Measurements from ENCODE around the gene IL13RA1.
A peak's percentile ranks its signal among the peaks of the same experiment; 100 is the strongest.
"Not testable (repeated sequence)": the region's sequence is repeated elsewhere in the genome, so short reads cannot be mapped to it uniquely, and the experiment has no call there.

The IL13RA1 gene

DNA sequence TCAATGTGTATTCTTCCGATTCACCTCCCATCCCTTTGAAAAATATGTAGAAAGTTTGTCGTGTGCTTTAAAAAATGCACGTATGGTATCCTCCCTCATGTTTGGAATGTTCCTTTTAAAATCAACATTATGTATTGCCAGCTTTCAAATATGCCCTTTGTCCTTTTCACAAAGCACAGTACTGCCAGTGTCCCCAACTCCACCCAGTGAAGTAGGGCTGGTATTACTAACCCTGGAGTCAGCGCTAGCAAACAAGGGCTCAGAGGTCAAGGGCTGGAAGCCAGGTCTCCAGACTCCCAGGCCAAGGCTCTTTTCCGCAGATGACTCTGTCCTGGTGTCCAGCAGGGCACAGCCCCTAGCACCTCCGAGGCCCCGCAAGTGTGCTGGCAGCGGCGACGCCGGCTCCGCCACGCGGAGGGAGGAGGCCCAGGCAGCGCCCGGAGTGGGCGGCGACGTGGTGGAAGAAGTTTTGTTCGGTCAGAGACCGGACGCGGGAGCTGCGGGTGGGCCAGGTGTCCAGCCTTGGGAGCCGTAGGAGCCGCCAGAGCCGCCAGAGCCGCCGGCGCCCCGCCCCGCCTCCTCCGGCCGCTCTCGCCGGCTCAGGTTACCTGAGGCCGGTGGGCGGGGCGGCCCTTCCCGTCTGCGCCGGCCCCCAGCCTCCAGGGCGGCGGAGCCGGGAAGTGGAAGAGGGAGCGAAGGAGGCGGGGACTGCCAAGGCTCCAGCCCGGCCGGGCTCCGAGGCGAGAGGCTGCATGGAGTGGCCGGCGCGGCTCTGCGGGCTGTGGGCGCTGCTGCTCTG lies at the start of gene IL13RA1:
TSS of gene IL13RA1 (plus strand) at position 720 of the 799 bp plus-strand sequence. CDS start at position 753, 33 bp downstream.
- DNase-seq: peak in 5 of 14 donors; percentile 3 to 61 (median 16)

DNA sequence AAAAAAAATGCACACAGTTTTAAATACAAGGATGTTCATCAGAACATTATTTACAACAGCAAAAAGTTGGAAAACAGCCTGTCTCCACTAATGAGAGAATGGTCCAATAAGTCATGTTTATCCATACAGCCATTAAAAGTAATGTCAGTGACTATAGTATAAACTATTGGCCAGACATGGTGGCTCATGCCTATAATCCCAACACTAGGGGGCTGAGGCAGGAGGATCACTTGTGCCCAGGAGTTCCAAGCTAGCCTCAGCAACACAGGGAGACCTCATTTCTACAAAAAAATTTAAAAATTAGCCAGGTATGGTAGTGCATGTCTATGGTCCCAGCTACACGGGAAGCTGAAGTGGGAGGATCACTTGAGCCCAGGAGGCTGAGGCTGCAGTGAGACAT lies 48.1 kb upstream of the IL13RA1 start:
- no peak for DNase-seq

DNA sequence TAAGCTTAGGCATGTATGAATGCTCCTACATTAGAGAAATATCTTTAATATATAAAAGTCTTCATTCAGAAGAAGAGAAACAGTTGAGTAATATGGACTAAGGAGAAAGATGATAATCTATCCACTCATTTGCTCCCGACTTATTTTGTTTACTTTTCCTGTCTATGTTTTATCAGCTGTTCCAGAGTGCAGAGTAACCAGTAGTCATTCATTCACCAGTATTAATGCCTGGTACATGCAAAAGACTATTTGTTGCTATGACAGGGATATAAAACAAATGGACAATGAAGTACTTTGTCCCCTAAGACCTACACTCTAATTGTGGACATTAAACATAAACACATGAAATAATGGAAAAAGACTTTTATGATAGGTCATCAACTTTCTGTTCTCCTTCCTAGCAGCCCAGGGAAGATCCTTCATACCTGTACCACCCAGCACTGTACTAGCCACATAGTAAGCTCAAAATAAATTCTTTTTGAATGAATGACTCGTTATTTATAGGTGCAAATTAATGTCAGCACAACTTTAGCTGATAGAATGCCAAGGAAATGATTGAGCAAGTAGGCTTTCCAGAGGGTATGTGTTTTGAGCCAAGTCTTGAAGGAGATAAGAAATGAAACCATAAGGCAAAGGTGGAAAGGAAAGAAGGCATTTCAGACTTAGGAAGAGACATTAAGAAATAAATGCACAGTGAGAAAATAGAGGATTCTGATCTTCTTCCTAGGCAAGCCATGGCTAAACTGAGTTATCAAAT lies 45.0 kb upstream of the IL13RA1 start:
- DNase-seq: no peak

DNA sequence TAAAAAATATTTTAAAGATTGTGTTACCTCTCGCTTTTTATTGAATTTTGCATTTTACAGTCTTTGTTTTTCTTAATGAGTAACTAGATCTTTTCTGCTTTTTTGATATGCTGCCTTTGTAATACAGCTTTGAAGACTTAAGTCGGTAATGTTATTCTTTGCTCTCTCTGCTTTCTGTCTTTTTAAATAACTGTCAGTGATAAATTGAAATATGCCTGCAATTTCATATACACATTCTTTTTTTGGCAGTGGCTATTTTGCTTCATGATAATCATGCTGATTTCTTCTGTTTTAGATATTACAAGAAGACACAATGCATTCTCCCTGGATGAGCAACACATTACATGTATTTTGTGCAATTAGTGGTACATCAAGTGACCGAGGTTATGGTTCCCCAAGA lies 42.0 kb upstream of the IL13RA1 start:
- DNase-seq: no peak

DNA sequence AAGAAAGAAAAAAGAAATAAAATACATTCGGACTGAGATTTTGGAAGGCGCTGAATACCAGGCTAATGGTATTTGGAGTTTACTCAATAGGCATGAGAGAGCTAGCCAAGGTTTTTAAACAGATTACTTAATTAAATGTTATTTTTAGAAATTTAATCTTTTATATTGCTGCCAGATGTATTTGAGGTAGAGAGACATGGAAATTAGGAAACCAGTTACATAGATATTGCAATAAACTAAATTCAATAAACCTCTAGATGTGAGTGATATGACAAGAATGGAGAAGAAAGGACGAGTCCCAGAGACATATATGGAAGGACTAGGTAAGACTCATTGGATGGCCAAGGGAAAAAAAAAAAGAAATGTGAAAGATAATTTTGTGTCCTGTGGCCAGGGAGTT lies 38.5 kb upstream of the IL13RA1 start:
- no peak for DNase-seq

DNA sequence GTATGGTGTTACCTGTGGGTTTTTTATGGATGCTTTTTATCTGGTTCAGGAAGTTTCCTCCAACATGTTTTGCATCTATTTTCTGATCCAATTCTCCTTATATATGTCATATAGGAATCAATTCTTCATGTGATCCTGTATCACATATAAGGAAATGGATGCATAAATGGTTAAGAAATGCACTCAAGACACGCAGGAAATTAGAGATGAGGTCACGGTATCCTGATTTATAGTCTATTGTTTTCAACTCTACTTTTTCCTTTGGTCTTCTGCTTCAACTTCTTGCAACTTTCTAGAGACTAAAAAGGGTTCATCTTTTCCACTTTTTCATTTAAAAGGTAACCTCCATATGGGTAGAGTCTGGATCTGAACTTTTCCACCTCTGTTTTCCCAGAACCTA lies 33.6 kb upstream of the IL13RA1 start:
- DNase-seq: no peak

DNA sequence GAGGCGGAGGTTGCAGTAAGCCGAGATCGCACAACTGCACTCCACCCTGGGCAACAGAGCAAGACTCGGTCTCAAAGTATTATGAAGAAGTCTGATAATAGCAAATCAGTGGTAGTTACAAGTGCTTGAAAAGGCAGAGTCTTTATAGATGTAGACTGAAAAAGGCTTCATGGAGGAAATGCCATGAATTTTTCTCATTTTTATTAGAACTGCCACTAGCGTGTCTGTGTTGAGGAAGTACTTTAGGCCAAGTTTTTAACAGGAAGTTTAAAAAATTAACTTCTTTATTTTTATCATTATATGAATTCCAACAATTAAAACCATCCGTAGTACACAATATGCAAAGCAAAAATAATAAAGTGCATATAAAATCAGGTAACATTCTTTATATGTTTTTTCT lies 32.8 kb upstream of the IL13RA1 start:
- DNase-seq: no peak

DNA sequence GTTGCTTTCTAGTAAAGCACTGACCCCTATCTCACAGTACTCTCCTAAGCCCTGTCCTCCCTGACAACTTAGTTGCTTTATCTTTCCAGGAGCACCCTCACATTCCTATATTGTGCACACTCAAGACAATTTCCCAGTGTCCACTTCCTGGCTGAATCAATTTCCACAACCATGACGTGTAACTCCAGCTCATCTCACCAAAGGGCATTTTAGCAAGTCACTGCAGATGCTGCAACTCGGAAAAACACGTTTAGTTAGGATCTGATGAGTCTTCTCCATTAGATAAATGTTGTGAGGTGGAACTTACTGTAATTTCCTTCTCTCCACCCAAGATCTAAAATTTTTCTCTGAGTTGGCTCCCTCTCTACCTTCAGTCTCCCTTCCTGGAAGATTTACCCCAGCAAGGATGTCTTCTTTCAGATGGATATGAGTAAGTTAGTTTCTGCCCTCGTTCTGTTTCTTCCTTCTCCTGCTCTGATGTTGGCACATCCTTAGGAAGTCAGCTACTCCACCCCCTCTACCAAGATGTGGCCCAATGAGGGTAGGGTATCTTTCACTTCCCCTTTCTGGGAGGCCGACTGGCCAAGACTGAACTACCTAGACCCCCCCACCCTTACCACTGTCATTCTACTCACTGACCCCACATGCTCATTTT lies 28.8 kb upstream of the IL13RA1 start:
- DNase-seq: peak in 1 of 14 donors; percentile 7

DNA sequence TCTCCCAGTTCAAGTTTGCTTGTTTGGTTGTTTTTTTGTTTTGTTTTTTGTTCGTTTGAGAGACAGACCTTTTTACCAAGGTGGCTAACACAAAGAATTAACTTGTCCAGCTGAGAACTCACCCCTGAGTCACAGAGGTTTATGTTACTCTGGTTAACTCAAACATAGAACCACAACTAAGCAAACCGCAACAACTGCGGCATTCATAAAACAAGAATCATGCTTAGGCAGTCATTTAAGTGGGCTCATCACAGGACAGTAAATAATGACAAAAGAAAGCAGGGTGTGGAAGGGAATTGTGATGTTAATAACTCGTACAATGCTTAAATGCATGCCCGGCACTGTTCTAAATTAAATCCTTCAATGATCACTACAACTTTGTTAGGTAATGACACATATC lies 24.7 kb upstream of the IL13RA1 start:
- DNase-seq: no peak

DNA sequence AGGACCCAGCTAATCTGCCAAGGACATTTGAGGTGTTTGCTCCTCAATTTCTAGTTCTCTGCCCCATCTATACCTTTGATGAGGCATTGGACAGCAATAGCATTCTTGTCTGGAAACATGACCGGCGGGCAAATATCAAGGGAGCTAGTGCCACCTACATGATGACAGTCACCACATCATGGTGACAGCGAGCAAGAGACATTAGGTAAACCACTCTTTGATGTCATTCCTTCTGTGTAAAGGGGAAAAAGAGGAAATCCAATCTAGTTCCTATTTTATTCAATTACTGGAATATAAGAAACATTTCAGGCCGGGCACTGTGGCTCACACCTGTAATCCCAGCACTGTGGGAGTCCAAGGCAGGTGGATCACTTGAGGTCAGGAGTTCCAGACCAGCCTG lies 20.7 kb upstream of the IL13RA1 start:
- no peak for DNase-seq

DNA sequence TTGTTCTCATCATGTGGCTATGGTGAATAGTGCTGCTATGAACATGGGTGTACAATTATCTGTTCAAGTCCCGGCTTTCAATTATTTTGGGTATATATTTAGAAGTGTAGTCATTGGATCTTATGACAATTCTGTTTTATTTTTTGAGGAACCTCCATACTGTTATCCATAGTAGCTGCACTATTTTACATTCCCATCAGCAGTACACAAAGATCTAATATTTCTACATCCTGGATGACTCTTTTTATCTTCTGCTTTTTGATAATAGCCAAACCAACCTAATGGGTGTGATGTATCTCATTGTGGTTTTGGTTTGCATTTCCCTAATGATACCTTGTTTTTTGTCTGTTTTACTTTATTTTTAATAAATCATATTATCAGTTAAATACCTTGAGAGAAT lies 12.9 kb upstream of the IL13RA1 start:
- no peak for DNase-seq

DNA sequence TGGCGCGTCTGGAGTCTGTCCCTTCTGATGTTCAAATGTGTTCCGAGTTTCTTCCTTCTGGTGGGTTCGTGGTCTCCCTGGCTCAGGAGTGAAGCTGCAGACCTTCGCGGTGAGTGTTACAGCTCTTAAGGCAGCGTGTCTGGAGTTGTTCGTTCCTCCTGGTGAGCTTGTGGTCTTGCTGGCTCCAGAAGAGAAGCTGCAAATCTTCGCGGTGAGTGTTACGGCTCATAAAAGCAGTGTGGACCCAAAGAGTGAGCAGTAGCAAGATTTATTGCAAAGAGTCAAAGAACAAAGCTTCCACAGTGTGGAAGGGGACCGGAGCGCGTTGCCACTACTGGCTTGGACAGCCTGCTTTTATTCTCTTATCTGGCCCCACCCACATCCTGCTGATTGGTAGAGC lies 11.5 kb upstream of the IL13RA1 start:
- DNase-seq: not testable (repeated sequence)

DNA sequence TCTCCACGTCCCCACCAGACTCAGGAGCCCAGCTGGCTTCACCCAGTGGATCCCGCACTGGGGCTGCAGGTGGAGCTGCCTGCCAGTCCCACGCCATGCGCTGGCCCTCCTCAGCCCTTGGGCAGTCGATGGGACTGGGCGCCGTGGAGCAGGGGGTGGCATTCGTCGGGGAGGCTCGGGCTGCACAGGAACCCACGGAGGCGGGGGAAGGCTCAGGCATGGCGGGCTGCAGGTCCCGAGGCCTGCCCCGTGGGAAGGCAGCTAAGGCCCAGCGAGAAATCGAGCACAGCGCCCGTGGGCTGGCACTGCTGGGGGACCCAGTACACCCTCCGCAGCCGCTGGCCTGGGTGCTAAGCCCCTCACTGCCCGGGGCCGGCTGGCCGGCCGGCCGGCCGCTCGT lies 10.6 kb upstream of the IL13RA1 start:
- not testable (repeated sequence) for DNase-seq

DNA sequence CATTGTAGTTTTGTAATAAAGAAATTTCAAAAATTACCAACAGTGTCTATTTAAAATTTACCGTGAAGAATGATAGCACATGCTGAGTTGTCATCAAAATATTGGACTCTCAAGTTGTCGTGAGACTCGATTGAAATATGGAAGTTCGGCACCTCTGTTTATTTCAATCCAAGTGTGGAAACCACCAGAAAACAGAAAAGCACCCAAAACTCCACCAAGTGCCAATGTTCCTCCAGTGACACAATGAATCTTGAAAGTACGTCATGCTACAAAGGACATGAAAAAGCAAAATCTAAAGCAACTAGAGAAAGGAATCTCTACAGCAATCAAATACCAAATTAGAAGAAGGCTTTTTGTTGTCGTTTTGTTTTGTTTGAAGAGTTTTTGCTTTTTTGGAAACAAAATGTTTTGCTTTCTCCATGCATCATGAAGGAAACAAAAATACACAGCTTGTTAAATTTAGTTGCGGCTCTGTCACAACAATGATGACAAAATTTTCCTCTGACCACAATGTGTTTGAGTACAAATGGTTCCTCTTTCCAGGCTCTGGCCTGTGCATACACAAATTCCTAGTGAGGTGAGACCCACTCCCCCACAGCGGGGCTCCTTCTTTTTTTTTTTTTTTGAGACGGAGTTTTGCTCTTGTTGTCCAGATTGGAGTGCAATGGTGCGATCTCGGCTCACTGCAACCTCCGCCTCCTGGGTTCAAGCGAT lies 9.6 kb upstream of the IL13RA1 start:
- no peak for DNase-seq

DNA sequence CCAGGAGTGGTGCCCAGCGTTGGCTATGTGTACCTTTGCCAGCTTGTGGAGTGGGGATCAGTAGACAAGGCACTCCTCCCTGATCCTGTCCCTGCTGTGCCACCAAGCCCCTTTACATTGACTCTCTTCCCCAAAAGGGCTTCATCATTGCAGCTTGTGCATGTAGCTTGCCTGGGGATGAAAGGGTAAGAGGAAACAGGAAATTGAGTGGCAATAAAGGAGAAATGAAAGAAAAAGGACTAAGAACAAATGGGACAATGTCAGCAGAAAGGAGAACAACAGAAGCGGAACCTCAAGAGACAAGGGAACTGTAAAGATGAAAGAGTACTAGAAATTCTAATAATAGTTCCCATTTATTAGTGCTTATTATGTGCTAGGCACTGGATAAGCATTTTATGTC lies 8.7 kb upstream of the IL13RA1 start:
- no peak for DNase-seq

DNA sequence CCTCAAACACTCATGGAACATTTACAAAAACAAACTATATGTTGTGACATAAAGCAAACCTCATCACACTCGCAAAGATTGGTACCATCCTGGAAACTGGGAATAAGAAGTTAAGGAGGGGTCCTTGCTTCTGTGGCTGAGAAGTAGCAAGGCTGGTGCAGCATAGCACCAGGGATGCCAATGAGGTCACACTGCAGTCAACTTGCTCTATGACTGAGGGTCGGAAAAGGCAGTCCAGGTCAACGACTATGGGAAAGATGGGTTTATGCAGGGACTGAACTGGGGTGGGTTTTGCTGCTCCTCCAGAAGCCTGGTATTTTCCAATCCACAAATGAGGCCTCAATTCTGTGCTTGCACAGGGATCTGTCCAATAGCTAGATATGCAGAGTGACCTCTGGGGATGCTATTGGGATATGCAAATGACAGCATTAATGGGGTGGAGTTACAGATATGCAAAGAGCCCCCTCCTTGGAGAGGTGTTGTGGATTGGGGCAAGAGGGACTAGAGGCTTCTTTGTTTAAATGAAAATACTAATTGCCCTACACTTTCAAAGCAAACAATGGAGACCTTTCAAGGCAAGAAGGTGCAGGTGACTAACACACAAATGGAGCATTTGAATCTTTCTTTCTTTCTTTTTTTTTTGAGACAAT lies 7.2 kb upstream of the IL13RA1 start:
- no peak for DNase-seq

DNA sequence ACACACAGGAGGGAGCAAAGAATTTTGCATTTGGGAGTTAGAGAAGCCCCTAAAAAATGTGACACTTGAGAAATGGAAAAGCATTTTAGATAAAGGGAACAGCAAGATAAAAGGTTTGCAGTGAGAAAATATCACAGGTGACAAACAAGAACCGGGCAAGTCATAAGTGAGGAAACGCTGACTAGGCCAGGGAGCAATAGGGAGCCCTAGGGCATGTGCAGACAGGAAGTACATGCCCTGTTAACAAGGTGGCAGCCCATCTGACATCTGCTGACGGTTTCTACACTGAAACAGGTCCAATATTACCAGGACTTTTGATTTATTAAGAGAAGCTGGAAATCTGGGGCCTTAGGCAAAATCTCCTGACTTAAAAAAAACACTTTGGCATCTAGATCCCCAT lies 4.0 kb upstream of the IL13RA1 start:
- no peak for DNase-seq

DNA sequence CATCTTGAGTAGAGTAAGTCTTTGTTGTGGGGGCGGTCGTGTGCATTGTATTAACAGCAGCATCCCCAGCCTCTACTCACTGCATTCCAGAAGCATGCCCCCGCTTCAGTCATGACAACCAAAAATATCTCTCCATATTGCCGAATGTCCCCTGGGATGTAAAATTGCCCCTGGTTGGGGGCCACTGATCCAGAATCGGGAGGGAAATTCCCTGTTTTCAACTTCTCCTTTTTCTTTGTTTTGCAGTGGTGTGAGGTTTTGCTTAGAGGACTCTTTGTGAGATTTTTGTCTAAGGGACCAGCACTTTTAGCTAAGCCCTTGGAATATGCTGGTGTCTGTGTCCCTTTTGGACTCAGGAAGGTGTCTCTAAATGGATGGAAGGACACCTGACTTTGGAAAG lies 3.0 kb upstream of the IL13RA1 start:
- DNase-seq: no peak

DNA sequence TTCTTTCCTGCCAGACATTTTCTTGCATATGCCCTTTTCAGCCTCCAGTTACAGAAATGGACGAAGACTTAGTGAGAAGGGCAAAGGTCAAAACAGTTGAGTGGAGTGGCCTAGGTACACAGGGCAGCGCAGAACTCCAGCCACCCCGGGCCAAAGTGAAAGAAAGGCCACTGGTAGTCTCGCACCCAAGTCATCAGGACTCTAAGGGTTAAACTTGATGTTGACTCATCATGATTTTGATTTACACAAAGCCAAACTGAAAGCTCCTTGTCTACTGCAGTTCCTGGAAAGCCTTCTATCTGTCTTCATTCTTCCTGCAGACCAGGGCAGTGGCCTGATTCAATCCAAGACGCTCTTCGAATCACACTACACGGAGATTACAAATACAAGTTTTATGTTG lies 2.6 kb upstream of the IL13RA1 start:
- peak in 1 of 14 donors; percentile 31 for DNase-seq

DNA sequence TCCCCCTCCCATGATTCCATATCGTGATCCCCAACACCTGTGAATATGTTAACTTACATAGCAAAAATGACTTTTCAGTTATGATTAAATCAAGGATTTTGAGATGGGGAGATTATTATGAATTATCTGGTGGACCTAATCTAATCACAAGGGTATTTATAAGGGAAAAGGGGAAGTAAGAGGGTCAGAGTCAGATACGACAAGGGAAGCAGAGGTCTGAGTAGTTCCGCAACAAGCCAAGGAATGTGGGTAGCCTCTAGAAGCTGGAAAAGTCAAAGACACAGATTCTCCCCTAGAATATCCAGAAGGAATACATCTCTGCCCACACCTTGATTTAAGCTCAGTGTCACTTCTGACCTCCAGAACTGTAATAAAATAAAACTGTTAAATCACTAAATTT lies 1.0 kb upstream of the IL13RA1 start:
- DNase-seq: no peak

DNA sequence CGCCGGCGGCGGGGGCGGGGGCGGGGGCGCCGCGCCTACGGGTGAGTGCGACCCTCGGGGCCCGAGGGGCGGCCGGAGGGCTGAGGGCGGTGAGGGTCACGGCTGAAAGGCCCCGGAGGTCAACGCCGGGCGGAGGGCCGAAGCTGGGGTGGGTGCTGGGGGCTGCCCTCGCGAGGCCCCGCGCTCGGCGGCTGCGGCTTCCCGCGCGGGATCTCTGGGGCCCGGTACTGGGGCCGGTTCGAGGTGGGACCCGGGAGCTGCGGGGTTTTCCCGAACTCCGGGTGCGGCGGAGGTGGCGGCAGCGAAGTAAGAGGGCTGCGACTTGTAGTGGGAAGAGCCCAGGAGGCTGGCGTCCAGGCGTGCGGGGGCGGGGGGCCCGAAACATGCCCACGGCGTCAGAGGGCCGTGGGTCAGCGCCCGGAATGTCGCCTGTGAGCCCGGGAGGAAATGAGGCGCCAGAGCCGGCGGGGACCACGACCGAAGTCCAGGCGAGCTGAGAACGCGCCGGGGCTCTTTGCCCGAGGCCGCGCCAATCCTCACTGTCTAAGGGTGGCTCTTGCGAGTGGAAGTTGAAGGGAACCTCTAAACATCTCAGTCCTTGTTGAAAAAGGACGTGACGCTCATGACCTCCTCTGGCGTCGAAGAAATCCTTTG lies 407 bp downstream of the IL13RA1 start:
- DNase-seq: peak in 1 of 14 donors; percentile 43
